Breast epithelium (tissue), 3 donors: Measurements from ENCODE around the gene EPHB2.

Source experiments
- CTCF ChIP-seq, 3 donors: fragments of 450-650 bp; IDR thresholded peaks; one replicate each; pipeline ENCODE4 v1.5.1; 2016 to 2017; ENCODE audit warnings: antibody characterized with exemption in 3 of 3, mild to moderate bottlenecking in 3 of 3, moderate library complexity in 3 of 3
- POLR2A ChIP-seq: fragments of 450-650 bp; IDR thresholded peaks from one replicate; pipeline ENCODE4 v1.6.1; 2016; ENCODE audit warnings: antibody characterized with exemption, mild to moderate bottlenecking, moderate library complexity

- TF ChIP-seq CTCF (IDR thresholded peaks at IDR 0.05), result no peak
- TF ChIP-seq POLR2A, result no peak
These were observed 27.1 kb upstream of the EPHB2 start for GRCh38 chr1:22683547-22683946.
